LoVo (cell line): ENCODE data around the gene ADAP2.
"Not testable (repeated sequence)": the region's sequence is repeated elsewhere in the genome, so short reads cannot be mapped to it uniquely, and the experiment has no call there.

Experiments used
- DNase-seq: peaks from one replicate; pipeline ENCODE4 v3.0.0-alpha.2; 2016; ENCODE audit warnings: low spot score

ADAP2 gene

GRCh38 chr17:30969989-30970830, 48.5 kb downstream of the ADAP2 start:
- DNase-seq, result peak; percentile 6

DNA sequence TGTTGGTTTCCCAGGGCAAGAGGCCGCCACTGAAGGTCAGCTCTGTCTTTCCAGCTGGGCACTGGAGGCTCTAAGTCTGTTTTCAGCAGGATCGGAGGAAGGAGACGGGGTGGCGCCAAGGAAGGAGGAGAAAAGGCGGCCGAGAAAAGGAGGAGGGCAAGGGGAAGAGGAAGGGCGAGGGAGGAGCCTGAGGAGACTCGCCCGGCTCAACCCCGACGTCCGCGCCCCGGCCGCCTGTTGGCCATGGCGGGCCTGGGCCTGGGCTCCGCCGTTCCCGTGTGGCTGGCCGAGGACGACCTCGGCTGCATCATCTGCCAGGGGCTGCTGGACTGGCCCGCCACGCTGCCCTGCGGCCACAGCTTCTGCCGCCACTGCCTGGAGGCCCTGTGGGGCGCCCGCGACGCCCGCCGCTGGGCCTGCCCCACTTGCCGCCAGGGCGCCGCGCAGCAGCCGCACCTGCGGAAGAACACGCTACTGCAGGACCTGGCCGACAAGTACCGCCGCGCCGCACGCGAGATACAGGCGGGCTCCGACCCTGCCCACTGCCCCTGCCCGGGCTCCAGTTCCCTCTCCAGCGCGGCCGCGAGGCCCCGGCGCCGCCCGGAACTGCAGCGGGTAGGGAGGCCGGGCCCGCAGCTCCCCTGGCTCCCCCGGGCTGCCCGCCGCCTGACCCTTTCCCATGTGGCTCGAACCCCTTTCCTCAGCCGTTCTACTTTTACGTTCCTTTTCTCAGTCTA, 49.3 kb downstream of the ADAP2 start, which contains the start of gene RNF135:
Gene RNF135, plus strand, starts transcription at position 209 of the 737 bp plus-strand sequence. Its CDS starts 35 bp downstream, at position 244.
- DNase-seq, result peak; percentile 91

DNA sequence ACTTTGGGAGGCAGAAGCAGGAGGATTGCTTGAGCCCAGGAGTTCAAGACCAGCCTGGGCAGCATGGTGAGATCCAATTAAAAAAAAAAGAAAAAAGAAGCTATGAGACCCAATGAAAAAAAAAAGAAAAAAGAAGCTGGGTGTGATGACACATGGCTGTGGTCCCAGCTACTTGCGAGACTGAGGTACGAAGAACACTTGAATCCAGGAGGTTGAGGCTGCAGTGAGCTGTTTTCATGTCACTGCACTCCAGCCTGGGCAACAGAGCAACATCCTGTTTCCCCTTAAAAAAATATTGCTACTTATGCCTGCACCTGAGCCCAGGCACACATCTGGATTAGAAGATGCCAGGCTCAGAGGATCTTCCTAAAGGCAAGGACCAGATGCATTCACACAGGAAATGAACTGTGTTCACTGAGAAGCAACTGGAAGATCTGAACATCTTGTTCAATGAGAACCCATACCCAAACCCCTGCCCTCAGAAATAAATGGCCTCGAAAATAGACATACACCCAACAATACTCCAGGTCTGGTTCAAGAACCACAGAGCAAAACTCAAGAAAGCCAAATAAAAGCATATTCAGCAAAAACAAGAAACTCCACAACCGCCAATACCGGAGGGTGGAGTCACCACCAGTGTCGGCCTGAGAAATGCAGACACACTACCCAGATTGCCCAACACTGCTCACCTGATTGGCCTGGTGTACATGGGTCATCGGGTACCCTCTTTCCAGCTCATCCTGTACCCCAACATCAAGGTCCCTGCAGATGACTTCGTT, 53.5 kb downstream of the ADAP2 start:
- no peak for DNase-seq

- DNase-seq, result not testable (repeated sequence)
Observed at GRCh38 chr17:30979919-30980318, 58.2 kb downstream of the ADAP2 start.

DNA sequence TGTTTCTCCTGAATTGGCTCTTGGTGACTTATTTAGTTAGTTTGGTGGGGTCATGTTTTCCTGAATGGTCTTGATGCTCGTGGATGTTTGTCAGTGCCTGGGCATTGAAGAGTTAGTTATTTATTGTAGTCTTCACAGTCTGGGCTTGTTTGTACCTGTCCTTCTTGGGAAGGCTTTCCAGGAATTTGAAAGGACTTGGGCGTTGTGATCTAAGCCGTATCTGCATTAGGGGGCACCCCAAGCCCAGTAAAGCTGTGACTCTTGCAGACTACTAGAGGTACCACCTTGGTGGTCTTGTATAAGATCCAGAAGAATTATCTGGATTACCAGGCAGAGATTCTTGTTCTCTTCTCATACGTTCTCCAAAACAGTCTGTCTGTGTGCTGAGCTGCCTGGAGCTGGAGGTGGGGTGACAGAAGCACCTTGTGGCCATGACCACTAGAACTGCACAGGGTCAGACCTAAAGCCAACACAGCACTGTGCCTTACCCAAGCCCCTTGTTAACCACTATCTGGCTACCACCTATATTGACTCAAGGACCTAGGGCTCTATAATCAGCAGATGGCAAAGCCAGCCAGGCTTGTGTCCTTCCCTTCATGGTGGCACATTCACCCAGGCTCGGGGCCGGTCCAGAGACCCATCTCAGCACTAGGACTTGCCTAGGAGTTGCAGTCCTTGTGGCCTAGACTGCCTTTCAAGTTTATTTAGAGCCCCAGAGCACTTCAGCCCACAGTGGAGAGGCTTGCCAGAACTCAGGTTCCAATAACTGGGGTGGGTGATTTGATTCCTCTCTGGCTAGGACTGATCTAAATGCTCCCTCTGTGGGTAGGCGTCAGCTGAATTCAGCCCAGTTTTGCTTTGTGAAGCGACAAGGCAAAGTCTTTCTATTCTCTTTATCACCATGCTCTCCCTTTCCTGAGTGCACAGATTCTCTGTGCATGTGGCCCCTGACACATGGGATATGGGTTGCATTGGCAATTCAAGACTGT, 60.1 kb downstream of the ADAP2 start:
- DNase-seq, result no peak

DNA sequence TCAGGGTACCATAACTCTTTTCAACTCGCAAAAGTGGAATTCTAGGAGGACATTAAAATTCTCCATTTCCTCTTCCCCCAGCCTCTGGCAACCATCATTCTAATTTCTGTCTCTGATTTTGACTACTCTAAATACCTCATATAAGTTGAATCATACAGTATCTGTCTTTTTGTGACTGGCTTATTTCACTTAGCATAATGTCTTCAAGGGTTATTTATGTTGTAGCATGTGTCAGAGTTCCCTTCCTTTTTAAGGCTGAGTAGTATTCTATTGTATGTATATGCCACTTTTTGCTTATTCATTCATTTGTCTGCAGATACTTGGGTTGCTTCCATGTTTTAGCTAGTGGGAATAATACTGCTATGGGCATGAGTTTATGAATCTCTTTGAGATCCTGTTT, 61.1 kb downstream of the ADAP2 start:
- no peak for DNase-seq

GRCh38 chr17:30990458-30990857, 68.7 kb downstream of the ADAP2 start:
- no peak for DNase-seq

DNA sequence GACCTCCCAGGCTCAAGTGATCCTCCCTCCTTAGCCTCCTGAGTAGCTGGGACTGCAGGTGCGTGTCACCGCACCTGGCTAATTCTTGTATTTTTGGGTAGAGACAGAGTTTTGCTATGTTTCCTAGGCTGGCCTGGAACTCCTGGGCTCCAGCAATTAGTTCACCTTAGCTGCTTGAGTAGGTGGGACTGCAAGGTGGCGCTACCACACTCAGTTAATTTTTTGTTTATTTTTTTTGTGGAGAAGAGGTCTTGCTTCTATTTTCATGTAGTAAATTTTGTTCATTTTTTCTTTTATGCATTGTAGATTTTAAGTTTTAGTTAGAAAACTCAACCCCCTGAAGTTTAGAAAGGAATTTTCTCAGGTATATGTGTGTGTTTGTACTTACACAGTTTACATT, 70.8 kb downstream of the ADAP2 start:
- DNase-seq, result no peak

DNA sequence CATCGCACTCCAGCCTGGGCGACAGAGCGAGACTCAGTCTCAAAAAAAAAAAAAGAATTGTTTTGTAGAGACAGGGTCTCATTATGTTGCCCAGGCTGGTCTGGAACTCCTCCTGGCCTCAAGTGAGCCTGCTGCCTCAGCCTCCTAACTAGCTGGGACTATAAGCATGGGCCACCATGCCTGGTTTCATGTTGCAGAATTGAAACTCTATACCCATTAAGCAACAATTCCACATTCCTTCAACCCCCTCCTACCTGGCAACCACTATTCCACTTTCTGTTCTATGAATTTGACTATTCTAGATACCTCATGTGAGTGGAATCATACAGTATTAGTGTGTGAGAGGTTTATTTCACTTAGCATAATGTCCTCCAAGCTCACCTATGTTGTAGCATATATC, 73.6 kb downstream of the ADAP2 start:
- no peak for DNase-seq

DNA sequence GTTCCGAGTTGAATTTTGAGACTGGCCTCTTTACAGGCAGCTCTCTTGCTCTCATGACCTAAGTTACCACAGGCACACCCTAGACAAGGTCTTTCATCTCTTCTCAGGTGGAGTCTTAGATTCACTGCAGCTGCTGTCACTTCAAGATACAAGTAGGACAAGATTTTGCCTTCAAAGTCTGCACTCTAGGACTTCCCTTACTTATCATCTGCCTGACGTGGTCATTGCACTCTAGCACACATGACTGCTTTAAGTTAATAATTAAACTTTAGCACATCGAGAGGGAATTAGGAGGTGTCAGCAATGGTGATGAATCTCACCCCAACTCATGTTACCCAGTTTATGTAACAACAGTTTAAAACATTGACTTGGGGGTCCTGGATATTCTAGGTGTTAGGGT, 74.7 kb downstream of the ADAP2 start:
- no peak for DNase-seq

GRCh38 chr17:30997270-30997669, 75.5 kb downstream of the ADAP2 start:
- DNase-seq, result no peak

DNA sequence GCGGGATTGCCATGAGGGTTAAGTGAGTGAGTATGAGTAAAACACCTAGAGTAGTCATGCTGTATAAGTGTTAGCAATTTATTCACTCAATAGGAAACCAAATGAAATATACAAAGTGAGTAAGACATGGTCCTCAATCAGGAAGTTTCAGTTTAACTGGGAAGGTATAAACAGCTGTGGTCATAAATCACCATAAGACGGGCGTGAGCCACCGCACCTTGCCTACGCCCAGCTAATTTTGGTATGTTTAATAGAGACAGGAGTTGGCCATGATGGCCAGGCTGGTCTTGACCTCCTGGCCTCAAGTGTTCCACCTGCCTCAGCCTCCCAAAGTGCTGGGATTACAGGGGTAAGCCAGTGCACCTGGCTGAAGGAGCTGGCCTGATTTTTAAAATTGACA, 76.1 kb downstream of the ADAP2 start:
- no peak for DNase-seq

DNA sequence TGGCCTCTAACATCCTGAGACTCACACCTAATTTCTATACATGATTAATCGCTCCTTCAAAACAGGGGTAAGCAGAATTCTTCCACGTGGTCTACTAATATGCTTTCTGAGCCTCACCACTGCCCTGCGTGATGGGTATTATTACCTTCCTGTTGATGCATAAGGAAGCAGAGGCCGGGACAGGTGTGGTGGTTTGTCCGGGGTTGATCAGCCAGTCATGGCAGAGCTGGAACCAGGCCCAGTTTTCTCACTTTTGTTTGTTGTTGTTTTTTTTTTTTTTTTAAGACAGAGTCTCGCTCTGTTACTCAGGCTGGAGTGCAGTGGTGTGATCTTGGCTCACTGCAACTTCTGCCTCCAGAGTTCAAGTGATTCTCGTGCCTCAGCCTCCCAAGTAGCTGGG, 80.3 kb downstream of the ADAP2 start:
- no peak for DNase-seq

GRCh38 chr17:31003225-31003866, 81.6 kb downstream of the ADAP2 start:
- DNase-seq, result no peak

- DNase-seq, result no peak
Observed at GRCh38 chr17:31004160-31004559, 82.4 kb downstream of the ADAP2 start.

DNA sequence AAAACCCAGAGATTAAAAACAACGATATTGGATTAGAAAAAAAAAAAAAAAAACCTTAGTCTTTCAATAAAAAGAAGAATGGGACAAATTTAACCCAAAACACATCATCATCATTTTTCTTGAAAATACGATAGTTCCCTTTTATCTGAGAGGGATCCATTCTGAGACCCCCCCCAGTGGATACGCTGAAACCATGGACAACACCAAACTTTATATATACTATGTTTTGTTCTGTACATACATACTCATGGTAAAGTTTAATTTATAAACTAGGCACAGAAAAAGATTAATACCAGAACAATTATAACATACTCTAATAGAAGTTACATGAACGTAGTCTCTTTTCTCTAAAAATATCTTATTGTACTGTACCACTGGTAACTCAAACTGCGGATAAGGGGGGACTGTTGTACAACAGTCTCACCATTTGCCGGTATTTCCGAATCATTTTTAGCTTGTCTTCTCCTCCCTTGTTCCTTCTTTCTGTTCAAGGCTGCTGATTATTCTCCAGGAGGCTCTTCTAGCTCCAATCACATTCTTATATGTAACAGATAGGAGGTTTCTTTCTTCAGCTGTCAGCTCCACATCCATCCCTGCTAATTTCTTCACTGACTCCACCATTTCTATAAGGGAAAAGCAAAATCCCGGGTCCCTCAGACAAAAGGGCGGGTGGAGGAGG, 86.1 kb downstream of the ADAP2 start:
- DNase-seq, result no peak

DNA sequence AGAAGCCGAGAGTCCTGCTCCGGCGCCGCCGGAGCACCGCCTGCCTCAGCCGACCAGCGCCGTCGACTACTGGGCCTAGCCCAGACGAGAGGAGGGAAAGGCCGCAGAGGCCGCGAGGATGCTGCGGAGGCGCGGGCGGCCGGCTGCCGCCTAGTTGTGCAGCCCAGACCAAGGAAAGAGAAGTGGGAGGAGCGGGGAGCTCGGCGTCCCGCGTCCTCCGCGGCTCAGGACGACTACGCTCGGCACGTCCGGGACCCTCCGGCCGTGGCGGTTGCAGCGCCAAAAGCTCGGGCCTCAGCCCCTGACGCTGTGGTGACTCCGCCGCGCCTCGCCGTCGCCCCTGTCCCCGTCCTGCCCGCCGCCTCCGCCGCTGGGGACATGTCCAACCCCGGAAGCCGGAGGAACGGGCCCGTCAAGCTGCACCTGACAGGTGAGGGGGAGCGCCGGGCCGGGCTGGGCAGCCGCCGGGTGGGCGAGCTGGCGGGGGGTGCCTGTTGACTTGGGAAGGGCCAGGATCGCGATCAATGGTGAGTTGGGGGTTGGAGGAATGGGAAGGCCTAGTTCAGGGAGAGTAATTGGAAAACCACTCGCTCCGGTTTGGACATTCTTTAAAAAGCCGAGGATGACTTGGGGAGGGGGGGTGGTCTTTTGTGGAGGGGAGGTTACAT, 86.8 kb downstream of the ADAP2 start:
- DNase-seq, result no peak
